NCI-H146 (cell line): ENCODE results near the gene KIAA0586.

Experiments
- DNase-seq: peaks from one replicate; lab custom pipeline; 2025; lab: John Stamatoyannopoulos, UW

KIAA0586 gene

DNA sequence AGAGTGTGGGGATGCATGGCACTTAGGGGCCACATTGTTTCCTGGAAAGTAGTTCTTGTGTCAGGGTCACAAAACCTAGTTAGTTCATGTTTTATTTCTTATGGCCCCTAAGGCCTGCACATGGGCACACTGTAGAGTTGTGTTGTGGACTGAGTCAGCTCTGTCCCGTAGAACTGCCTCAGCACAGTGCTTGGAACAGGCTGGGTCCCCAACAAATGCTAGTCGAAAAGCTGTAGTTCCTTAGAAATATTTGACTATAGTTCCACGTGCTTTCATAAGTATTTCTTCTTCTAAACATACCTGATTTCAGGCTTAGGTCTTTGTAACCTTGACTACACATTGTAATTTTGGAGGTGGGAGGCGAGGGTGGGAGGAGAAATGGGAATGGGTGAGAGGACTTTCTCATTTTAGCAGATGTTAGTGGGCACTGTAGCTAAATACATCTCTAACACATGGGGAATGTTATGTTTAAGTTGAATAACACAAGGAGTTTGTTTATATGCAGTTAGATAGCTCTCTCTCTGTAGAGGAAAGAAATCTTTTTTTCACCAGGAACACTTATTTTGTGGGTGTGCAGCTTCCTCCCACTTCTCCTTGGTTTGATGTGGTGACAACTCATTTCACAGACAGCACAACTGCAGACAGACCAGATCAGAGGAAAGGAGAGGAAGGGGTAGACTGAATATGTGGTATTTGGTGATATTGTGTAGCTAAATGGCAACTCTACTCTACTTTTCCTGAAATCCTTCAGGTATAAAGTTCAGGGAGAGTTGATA is 170.7 kb downstream of the KIAA0586 start:
- no peak for DNase-seq

GRCh38 chr14:58598804-58599525 is 171.4 kb downstream of the KIAA0586 start:
- DNase-seq = no peak

GRCh38 chr14:58599707-58600106 is 172.2 kb downstream of the KIAA0586 start:
- no peak for DNase-seq
